ENCODE results near the gene SYTL3. TPM values are rescaled to one million over a fixed set of nuclear protein-coding genes. Genes with fewer than 3 reads are reported as not detected.

Gene SYTL3
- total RNA-seq, 1 experiment from 2014 or later: 0.09 TPM

DNA sequence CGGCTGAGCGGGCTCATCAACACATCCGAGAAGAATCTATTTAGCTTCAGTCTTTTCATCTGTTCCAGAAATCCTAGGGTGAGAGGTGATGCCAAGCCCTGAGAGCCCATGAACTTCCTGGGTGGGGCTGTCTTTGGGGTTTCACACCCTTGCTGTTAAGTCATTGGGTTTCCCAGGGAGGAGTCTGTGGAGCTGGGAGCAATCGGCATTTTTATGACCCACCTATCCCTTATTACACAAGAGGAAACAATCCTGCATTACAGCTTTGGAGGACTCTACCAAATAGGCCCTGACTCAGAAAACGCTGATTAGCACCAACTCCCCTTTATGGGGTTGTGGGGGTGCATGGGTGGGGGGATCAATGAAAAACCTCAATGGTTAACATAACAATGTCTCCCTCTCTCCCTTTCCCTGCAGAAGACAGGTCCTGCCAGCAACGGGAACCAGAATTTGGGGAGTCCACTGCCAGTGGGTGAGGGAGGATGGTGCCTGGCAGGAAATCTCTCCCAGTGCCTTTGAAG is 123.1 kb downstream of the SYTL3 start:
- Histone ChIP-seq H4K5ac (ENCODE audit: insufficient read length, low read depth, low read length) (no peak overlapping the region), H3K79me2 (ENCODE audit: insufficient read depth, low read length) (no peaks in the 10 kb centered on the region), H3K9ac (ENCODE audit: extremely low read depth, insufficient read length, low read length) (no peak overlapping the region), H3K4ac (ENCODE audit: low read depth, low read length) (no peak overlapping the region), H3K14ac (ENCODE audit: insufficient read depth, low read length) (no peak overlapping the region), H3K4me1 (ENCODE audit: insufficient read depth, low read length) (no peaks in the 10 kb centered on the region), H3K79me1 (ENCODE audit: insufficient read depth, low read depth, low read length, poor library complexity, severe bottlenecking) (peaks cover 3% of the 10 kb centered on the region), H2BK15ac (ENCODE audit: low read depth, low read length) (no peak overlapping the region), H3K27ac (ENCODE audit: insufficient read length, low read depth, low read length) (no peak overlapping the region), H3K18ac (ENCODE audit: insufficient read length, low read depth, low read length) (no peak overlapping the region), H4K20me1 (ENCODE audit: control insufficient read depth, insufficient read depth, insufficient read length) (no peaks in the 10 kb centered on the region), H2BK5ac (ENCODE audit: insufficient read length, low read length) (no peak overlapping the region), H2AFZ (ENCODE audit: low read length) (no peak overlapping the region), H2BK20ac (ENCODE audit: low read depth, low read length, poor library complexity, severe bottlenecking) (no peak overlapping the region), H3K4me2 (ENCODE audit: insufficient read depth, insufficient read length, low read length) (no peak overlapping the region), H3K23ac (ENCODE audit: insufficient read length, low read depth, low read length) (no peak overlapping the region), H2AK5ac (ENCODE audit: insufficient read length, low read length) (no peak overlapping the region), H2BK12ac (ENCODE audit: insufficient read length, low read depth, low read length) (no peak overlapping the region), H3K56ac (ENCODE audit: insufficient read length, low read depth, low read length) (no peak overlapping the region), H3K23me2 (ENCODE audit: insufficient read length, low read depth, low read length, poor library complexity, severe bottlenecking) (no peaks in the 10 kb centered on the region), H3K27me3 (ENCODE audit: insufficient read depth, low read length) (no peaks in the 10 kb centered on the region), H3T11ph (ENCODE audit: low read length) (no peak overlapping the region), H3K9me3 (ENCODE audit: control insufficient read depth, low read depth, low read length) (no peaks in the 10 kb centered on the region), H2BK120ac (ENCODE audit: low read depth, low read length, poor library complexity, severe bottlenecking) (no peak overlapping the region), H4K8ac (replicated peaks; ENCODE audit: insufficient read length, low read depth, low read length) (no peak overlapping the region), H4K91ac (ENCODE audit: insufficient read length, low read depth, low read length) (no peak overlapping the region)
- Mint-ChIP-seq H3K36me3 (ENCODE audit: insufficient read depth in 1 of 3, low read depth in 3 of 3) (peaks cover 67 to 100% (median 92%) of the 10 kb centered on the region in 3 experiments), H3K9me3 (no peaks in the 10 kb centered on the region), H3K27ac (peak overlapping the region; percentile 59 to 91 (median 90); a peak in 5 of 7 replicates), H3K4me1 (peaks cover 16 to 21% of the 10 kb centered on the region in 2 experiments), H3K4me3 (no peak overlapping the region), H3K27me3 (ENCODE audit: low read depth) (no peaks in the 10 kb centered on the region; the same call in none of the 2 replicates)
- TF ChIP-seq, protein P1, sequence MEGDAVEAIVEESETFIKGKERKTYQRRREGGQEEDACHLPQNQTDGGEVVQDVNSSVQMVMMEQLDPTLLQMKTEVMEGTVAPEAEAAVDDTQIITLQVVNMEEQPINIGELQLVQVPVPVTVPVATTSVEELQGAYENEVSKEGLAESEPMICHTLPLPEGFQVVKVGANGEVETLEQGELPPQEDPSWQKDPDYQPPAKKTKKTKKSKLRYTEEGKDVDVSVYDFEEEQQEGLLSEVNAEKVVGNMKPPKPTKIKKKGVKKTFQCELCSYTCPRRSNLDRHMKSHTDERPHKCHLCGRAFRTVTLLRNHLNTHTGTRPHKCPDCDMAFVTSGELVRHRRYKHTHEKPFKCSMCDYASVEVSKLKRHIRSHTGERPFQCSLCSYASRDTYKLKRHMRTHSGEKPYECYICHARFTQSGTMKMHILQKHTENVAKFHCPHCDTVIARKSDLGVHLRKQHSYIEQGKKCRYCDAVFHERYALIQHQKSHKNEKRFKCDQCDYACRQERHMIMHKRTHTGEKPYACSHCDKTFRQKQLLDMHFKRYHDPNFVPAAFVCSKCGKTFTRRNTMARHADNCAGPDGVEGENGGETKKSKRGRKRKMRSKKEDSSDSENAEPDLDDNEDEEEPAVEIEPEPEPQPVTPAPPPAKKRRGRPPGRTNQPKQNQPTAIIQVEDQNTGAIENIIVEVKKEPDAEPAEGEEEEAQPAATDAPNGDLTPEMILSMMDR (conservative IDR thresholded peaks at IDR 0.05): no peak
- no CpG with 5 or more reads among the region's 6 CpGs for WGBS (ENCODE audit: extremely low coverage, insufficient read length, low lambda C conversion rate)
- DNase-seq: no peak

Data from H9 (cell line).